Measurements from ENCODE around the gene PANK2.
"Not testable (repeated sequence)": the region's sequence is repeated elsewhere in the genome, so short reads cannot be mapped to it uniquely, and the experiment has no call there.

PANK2 gene

DNA sequence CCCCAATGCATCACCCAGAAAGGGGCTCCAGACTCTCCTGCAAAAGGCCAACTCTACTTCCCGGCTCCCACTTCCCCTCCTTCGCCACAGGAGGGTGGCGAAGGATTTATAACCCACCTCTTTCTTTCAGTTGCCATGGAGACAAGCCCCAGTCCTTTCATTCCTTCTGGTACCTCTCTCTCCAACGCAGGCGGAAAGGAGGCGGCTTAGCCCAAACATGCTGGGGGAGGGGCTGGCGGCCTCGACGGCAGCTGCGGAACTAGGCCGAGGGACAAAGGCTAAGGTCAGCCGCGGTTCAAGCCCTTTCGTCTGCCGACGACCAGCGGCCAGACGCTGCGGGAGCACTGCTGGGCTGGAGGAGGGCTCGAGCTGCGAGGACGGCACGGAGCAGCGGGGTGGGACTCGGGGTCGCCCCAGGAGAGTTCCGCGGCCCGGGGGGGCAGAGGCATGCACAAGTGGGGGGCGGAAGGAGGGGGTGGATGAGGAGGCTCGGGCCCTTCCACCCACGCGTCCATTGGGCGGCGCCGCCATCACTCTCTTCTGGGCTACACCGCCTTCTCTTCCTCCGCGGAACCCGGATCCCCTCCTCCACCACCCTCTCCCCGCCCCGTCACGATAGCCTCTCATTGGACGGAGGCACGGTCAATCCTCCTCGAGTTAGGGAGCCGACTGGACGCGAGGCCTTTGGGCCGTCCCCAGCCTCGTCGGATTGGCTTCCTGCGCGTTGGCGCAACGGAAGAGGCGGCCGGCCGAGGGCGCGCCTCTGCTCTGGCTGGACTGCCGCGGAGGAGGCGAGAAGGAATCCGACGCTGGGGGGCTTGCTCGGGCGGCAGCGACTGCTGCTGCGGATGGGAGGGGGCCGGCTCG is at the start of gene PANK2:
Gene PANK2 (plus strand): TSS at position 766 of the 867 bp plus-strand sequence.
- no peak for TF ChIP-seq Cebpa-rat (IDR thresholded peaks at IDR 0.05)
- Histone ChIP-seq H3K4me2 (peak within 1 kb of the TSS; percentile 92), H3K4me1 (peaks cover 47% of the 10 kb centered on the region)

DNA sequence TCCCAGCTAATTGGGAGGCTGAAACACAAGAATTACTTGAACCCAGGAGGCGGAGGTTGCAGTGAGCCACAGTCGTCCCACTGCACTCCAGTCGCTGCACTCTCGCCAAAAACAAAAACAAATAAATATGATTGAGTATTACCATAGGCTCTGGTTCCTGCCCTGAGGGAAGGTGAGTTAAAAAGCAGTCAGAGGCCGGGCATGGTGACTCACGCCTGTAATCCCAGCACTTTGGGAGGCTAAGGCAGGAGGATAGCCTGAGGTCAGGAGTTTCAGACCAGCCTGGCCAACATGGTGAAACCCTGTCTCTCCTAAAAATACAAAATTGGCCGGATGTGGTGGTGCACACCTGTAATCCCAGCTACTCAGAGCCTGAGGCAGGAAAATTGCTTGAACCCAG is 49.0 kb upstream of the PANK2 start:
- not testable (repeated sequence) for H3K4me3 ChIP-seq, H3K9ac ChIP-seq, H4K20me1 ChIP-seq, H3K27me3 ChIP-seq, H3K36me3 ChIP-seq, H3K9me3 ChIP-seq
- Histone ChIP-seq H3K4me1 (peaks cover 34% of the 10 kb centered on the region), H3K27ac (peak overlapping the region; percentile 93), H3K4me2 (peak overlapping the region; percentile 84)

More for the DNA sequence above, at the start of gene PANK2:
- H3K9ac ChIP-seq, result peak within 1 kb of the TSS; percentile 94
- H3K4me3 ChIP-seq, result peak within 1 kb of the TSS; percentile 83
- H4K20me1 ChIP-seq, result peaks cover 42% of the 10 kb centered on the region
- no peaks in the 10 kb centered on the region for H3K9me3 ChIP-seq
- H3K27me3 ChIP-seq, result no peaks in the 10 kb centered on the region
- peak within 1 kb of the TSS; percentile 92 for H3K27ac ChIP-seq
- peaks cover 43% of the 10 kb centered on the region for H3K36me3 ChIP-seq

DNA sequence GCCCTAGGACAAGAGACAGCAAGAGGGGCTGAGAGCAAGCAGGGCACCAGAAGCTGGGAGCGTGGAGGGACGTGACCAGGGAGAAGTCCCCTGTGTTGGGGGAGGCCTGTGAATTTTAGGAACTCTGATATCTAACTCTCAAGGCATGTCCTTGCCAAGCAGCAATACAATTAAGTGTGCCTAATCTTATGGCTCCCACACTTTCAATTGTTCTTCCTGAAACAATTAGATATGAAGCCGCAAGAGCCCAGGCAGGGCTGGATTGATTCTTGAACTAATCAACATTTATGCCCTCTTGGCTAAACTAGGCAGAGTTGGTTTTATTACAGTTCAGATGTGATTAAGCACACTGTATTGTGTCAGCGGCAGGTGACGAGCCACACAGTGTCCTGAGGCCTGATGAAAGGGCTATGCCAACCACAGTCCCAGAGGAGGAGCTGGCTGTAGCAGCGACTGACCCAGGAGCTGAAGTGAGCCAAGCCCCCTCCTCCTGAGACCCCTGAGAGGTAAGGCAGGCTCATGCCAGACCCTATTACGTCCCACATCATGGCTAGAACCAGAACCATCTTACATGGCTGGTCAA is 46.7 kb upstream of the PANK2 start:
- no peak for TF ChIP-seq Cebpa-rat (IDR thresholded peaks at IDR 0.05)
- Histone ChIP-seq H3K4me3 (no peak overlapping the region), H3K9ac (no peak overlapping the region), H3K27me3 (no peaks in the 10 kb centered on the region), H3K4me1 (peaks cover 45% of the 10 kb centered on the region), H3K36me3 (no peaks in the 10 kb centered on the region), H3K9me3 (no peaks in the 10 kb centered on the region), H4K20me1 (peaks cover 6% of the 10 kb centered on the region), H3K4me2 (no peak overlapping the region), H3K27ac (no peak overlapping the region)

DNA sequence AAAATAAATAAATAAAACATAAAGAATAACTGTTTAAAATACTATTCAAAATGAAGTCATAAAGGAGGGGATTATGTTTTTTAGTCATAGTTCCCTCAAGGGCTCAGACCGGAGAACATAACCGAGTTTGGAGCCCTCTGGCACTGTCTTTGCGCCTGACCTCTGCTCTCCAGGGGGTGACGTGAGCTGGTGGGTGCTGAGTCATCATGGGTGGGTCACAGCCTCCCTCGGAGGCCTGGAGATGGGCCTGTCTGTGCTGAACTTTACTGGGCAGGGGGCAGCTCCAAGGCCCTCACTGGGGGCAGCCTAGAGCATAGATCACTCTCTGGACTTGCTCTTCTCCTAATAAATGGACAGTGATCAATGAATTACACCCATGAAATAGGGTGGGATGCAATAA is 45.7 kb upstream of the PANK2 start:
- H3K4me1 ChIP-seq, result peaks cover 53% of the 10 kb centered on the region
- no peak for TF ChIP-seq Cebpa-rat (IDR thresholded peaks at IDR 0.05)
- no peak overlapping the region for H3K4me2 ChIP-seq
- 0 out of 2 replicates have a peak, but pooled peaks cover 2% of the 10 kb centered on the region for H3K36me3 ChIP-seq
- peaks cover 17% of the 10 kb centered on the region for H4K20me1 ChIP-seq
- no peak overlapping the region for H3K27ac ChIP-seq
- H3K9ac ChIP-seq, result no peak overlapping the region
- no peaks in the 10 kb centered on the region for H3K27me3 ChIP-seq
- no peak overlapping the region for H3K4me3 ChIP-seq
- H3K9me3 ChIP-seq, result no peaks in the 10 kb centered on the region

DNA sequence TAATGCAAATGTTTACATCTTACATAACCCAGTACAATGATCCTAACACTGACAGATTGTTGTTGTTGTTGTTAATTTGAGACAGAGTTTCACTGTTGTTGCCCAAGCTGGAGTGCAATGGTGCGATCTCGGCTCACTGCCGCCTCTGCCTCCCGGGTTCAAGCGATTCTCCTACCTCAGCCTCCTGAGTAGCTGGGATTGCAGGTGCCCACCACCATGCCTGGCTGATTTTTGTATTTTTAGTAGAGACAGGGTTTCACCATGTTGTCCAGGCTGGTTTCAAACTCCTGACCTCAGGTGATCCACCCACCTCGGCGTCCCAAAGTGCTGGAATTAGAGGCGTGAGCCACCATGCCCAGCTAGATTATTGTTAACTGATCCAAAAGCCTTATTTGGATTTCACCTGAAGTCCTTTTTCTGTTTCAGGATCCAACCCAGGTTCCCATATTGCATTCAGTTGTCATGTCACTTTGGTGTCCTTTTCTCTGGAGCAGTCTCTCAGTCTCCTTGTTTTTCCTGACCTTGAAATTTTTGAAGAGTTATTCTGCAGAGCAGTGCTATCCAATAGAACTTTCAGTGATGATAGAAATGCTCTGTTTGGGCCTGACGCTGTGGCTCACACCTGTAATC is 45.1 kb upstream of the PANK2 start:
- not testable (repeated sequence) for H3K4me2 ChIP-seq, H3K27ac ChIP-seq, H3K9ac ChIP-seq, H3K9me3 ChIP-seq, H3K27me3 ChIP-seq, H3K36me3 ChIP-seq, H3K4me3 ChIP-seq
- peaks cover 23% of the 10 kb centered on the region for H4K20me1 ChIP-seq
- H3K4me1 ChIP-seq, result peaks cover 50% of the 10 kb centered on the region

DNA sequence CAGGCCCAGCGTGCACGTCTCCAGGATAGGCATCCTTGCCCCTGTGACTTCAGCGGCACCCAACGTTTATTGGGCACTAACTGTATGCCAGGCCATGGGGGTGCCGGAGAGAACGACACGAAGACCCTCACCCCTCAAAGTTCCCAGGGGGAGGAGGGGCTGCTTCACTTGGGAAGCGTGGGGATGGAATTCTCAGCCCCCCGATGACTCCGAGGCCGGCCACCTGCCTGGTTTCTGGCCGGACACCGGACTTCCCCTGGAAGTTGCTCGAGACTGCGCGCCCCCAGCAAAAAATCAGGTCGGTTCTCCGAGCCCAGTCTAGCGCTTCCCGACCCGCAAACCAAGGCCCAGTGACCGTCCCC is 42.8 kb upstream of the PANK2 start:
- Histone ChIP-seq H3K27me3 (no peaks in the 10 kb centered on the region), H3K27ac (peak overlapping the region; percentile 96), H3K4me3 (peak overlapping the region; percentile 95), H3K36me3 (peaks cover 17% of the 10 kb centered on the region; the same call in 1 of the 2 replicates), H3K9me3 (no peaks in the 10 kb centered on the region), H4K20me1 (peaks cover 38% of the 10 kb centered on the region), H3K9ac (peak overlapping the region; percentile 96), H3K4me1 (peaks cover 34% of the 10 kb centered on the region), H3K4me2 (peak overlapping the region; percentile 94)
- no peak for TF ChIP-seq Cebpa-rat (IDR thresholded peaks at IDR 0.05)

DNA sequence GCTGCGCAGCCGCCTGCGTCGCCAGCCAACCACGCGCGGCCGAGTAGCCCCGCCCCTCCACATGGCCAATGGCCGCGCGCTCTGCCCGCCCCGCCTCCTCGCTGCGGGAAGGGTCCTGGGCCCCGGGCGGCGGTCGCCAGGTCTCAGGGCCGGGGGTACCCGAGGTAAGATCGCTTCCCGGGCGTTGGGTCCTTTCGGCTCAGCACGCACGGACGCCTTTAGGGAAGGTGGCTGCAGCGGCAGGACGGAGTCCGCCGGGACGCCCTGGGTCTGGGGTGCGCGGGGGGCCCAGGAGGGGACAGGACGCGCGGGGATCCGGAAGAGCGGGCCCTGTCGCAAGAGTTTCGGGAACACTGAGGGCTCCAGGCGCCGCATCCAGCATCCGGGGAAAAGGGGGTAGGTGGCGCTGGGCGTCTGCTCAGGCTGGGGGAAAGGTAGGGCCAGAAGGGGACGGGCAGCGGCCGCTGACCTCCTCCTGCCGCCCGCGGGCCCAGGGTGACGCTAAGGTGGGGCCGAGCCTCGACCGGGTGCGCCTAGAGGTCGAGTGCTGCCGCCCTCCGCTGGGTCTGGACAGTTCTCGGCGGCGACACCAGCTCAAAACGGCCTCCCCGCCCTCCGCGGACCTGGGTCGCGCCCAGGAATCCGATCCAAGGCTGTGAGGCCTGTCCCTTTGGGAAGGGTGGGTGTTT is 42.3 kb upstream of the PANK2 start, which contains the start of gene MAVS:
Gene MAVS (plus strand): TSS at position 95 of the 689 bp plus-strand sequence. CDS start 7,791 bp downstream, outside the sequence.
- Histone ChIP-seq H4K20me1 (peaks cover 38% of the 10 kb centered on the region), H3K4me2 (peak within 1 kb of the TSS; percentile 95), H3K9ac (peak within 1 kb of the TSS; percentile 96), H3K9me3 (no peaks in the 10 kb centered on the region), H3K27ac (peak within 1 kb of the TSS; percentile 96), H3K4me1 (peaks cover 34% of the 10 kb centered on the region), H3K36me3 (peaks cover 17% of the 10 kb centered on the region; the same call in 1 of the 2 replicates), H3K4me3 (peak within 1 kb of the TSS; percentile 95), H3K27me3 (no peaks in the 10 kb centered on the region)
- TF ChIP-seq Cebpa-rat (IDR thresholded peaks at IDR 0.05), result no peak

DNA sequence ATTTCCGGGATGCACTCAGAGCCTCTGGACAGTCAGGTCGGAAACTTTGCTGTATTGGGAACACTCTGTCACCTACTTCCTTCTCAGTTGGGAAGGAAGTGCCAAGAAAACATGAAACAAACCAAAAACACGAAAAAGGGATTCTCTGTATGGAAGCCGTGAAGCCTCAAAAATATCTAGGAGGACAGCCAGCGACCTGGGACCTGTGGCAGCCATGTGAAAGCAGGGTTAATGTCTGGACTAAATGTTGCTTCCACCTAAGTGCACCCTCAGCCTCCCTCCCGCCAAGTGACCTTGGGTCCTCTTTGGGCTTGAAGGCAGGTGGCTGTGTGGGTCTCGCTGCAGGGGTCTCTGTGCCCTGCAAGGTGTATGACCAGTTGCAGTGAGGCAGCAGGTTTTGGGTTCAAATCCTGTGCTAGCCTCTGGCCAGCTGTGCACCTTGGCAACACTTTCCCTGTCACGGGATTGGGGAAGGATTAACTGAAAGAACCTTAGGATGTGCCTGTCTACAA is 41.7 kb upstream of the PANK2 start:
- peaks cover 17% of the 10 kb centered on the region; the same call in 1 of the 2 replicates for H3K36me3 ChIP-seq
- peak overlapping the region; percentile 95 for H3K4me2 ChIP-seq
- no peak for TF ChIP-seq Cebpa-rat (IDR thresholded peaks at IDR 0.05)
- peaks cover 28% of the 10 kb centered on the region for H3K4me1 ChIP-seq
- H3K4me3 ChIP-seq, result peak overlapping the region; percentile 95
- H4K20me1 ChIP-seq, result peaks cover 38% of the 10 kb centered on the region
- peak overlapping the region; percentile 96 for H3K27ac ChIP-seq
- H3K9ac ChIP-seq, result peak overlapping the region; percentile 96
- H3K27me3 ChIP-seq, result no peaks in the 10 kb centered on the region
- H3K9me3 ChIP-seq, result no peaks in the 10 kb centered on the region

DNA sequence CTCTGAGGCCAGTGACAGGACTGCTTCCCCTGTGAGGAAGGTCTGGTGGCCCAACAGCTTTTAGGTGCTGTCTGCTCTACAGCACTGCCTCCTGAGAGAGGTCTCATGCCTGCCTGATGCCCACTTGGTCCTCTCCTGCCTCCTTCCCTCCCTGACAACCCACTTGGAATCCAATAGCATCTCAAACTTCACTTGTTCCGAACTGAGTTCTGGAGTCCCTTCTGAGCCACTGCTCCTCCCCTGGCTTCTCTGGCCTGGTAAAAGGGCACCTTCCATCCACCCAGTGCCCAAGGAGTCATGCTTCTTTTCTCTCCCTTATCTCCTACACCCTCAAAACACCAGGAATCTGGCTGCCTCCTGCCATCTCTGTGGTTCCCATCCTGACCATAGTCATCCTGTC is 40.6 kb upstream of the PANK2 start:
- H3K4me1 ChIP-seq, result peaks cover 25% of the 10 kb centered on the region
- peak overlapping the region; percentile 95 for H3K4me2 ChIP-seq
- no peak overlapping the region for H3K27ac ChIP-seq
- no peak overlapping the region for H3K4me3 ChIP-seq
- 0 out of 2 replicates have a peak overlapping the region, but pooled peaks have one; percentile 19 for H3K9ac ChIP-seq
- no peaks in the 10 kb centered on the region for H3K9me3 ChIP-seq
- TF ChIP-seq Cebpa-rat (IDR thresholded peaks at IDR 0.05), result no peak
- peaks cover 17% of the 10 kb centered on the region; the same call in 1 of the 2 replicates for H3K36me3 ChIP-seq
- peaks cover 42% of the 10 kb centered on the region for H4K20me1 ChIP-seq
- H3K27me3 ChIP-seq, result no peaks in the 10 kb centered on the region
